Mesenchymal stem cell (in vitro differentiated cells and primary cell): Measurements from ENCODE around the gene GRIK4.

Experiments
- DNase-seq: peaks from one replicate; pipeline ENCODE4 v3.0.0-alpha.2; 2013
- H2AFZ ChIP-seq: one replicate; pipeline ENCODE4 v1.6.1; 2013; ENCODE audit warnings: low read depth, mild to moderate bottlenecking, control low read depth, inconsistent platforms, low read length, moderate library complexity
- H2AK5ac ChIP-seq: 2 replicates; pipeline ENCODE4 v1.6.1; 2013; ENCODE audit warnings: low read length, moderate library complexity, mild to moderate bottlenecking, inconsistent platforms; ENCODE audit not compliant: severe bottlenecking
- H2BK120ac ChIP-seq: one replicate; pipeline ENCODE4 v1.6.1; 2013; ENCODE audit warnings: low read depth, mild to moderate bottlenecking, inconsistent platforms, low read length, moderate library complexity
- H2BK12ac ChIP-seq, 2 experiments: one replicate each; pipeline ENCODE4 v1.6.1; 2013; ENCODE audit warnings: inconsistent platforms in 2 of 2, low read length in 2 of 2, mild to moderate bottlenecking in 2 of 2, moderate library complexity in 2 of 2, control low read depth in 1 of 2
- H2BK15ac ChIP-seq: one replicate; pipeline ENCODE4 v1.6.1; 2013; ENCODE audit warnings: mild to moderate bottlenecking, low read depth, inconsistent platforms; ENCODE audit not compliant: poor library complexity, severe bottlenecking
- H2BK5ac ChIP-seq: 2 replicates; pipeline ENCODE4 v1.6.1; 2013; ENCODE audit warnings: low read depth, mild to moderate bottlenecking, low read length, control low read depth, inconsistent platforms; ENCODE audit not compliant: poor library complexity, severe bottlenecking
- H3K14ac ChIP-seq, 2 experiments: one replicate each; pipeline ENCODE4 v1.6.1; 2013; ENCODE audit warnings: inconsistent platforms in 2 of 2, low read length in 2 of 2, control low read depth in 1 of 2, mild to moderate bottlenecking in 1 of 2, moderate library complexity in 1 of 2
- H3K18ac ChIP-seq, 2 experiments: one replicate each; pipeline ENCODE4 v1.6.1; 2013; ENCODE audit warnings: inconsistent platforms in 2 of 2, low read length in 2 of 2, control low read depth in 1 of 2, low read depth in 1 of 2, mild to moderate bottlenecking in 1 of 2
- H3K23ac ChIP-seq, 2 experiments: one replicate each; pipeline ENCODE4 v1.6.1; 2013; ENCODE audit warnings: inconsistent platforms in 2 of 2, low read length in 2 of 2, mild to moderate bottlenecking in 2 of 2, moderate library complexity in 2 of 2, control low read depth in 1 of 2
- H3K27ac ChIP-seq: 2 replicates; pipeline ENCODE4 v1.5.1; 2013; ENCODE audit warnings: mild to moderate bottlenecking, moderate library complexity, low read length, control low read depth, inconsistent platforms; ENCODE audit not compliant: poor library complexity, severe bottlenecking
- H3K27me3 ChIP-seq, 2 experiments: 2 replicates each; pipeline versions ENCODE4 v1.6.1 to v1.7.0; 2013; ENCODE audit warnings: low read length in 2 of 2, mild to moderate bottlenecking in 2 of 2, moderate library complexity in 2 of 2, control low read depth in 1 of 2, inconsistent platforms in 1 of 2; ENCODE audit not compliant: control insufficient read depth in 1 of 2, insufficient read depth in 1 of 2
- H3K36me3 ChIP-seq, 2 experiments: 2 replicates each; pipeline versions ENCODE4 v1.6.1 to v1.7.0; 2013; ENCODE audit warnings: low read length in 2 of 2, control low read depth in 1 of 2, inconsistent platforms in 1 of 2, low read depth in 1 of 2, mild to moderate bottlenecking in 1 of 2; ENCODE audit not compliant: insufficient read depth in 2 of 2, control insufficient read depth in 1 of 2
- H3K4ac ChIP-seq, 2 experiments: one replicate each; pipeline ENCODE4 v1.6.1; 2013; ENCODE audit warnings: inconsistent platforms in 2 of 2, low read length in 2 of 2, mild to moderate bottlenecking in 2 of 2, moderate library complexity in 2 of 2, control low read depth in 1 of 2, low read depth in 1 of 2
- H3K4me1 ChIP-seq: 2 replicates; pipeline ENCODE4 v1.6.1; 2013; ENCODE audit warnings: low read depth, low read length, control low read depth; ENCODE audit not compliant: control insufficient read depth, insufficient read depth
- H3K4me2 ChIP-seq: 2 replicates; pipeline ENCODE4 v1.6.1; 2013; ENCODE audit warnings: low read length, mild to moderate bottlenecking, inconsistent platforms; ENCODE audit not compliant: poor library complexity, severe bottlenecking
- H3K4me3 ChIP-seq, 2 experiments: 2 replicates each; pipeline versions ENCODE4 v1.5.1 to v1.7.0; 2013; ENCODE audit warnings: low read length in 2 of 2, mild to moderate bottlenecking in 2 of 2, control low read depth in 1 of 2, low read depth in 1 of 2; ENCODE audit not compliant: insufficient read depth in 1 of 2
- H3K79me1 ChIP-seq: replicated peaks from 2 replicates; pipeline ENCODE4 v1.6.1; 2013; ENCODE audit warnings: mild to moderate bottlenecking, control low read depth, low read length, inconsistent platforms; ENCODE audit not compliant: poor library complexity, severe bottlenecking
- H3K9ac ChIP-seq: 2 replicates; pipeline ENCODE4 v1.7.0; 2013; ENCODE audit warnings: mild to moderate bottlenecking, low read length, moderate library complexity
- H3K9me3 ChIP-seq: 2 replicates; pipeline ENCODE4 v1.7.0; 2013; ENCODE audit warnings: mild to moderate bottlenecking, low read length; ENCODE audit not compliant: control insufficient read depth
- H4K8ac ChIP-seq: one replicate; pipeline ENCODE4 v1.6.1; 2013; ENCODE audit warnings: inconsistent platforms, mild to moderate bottlenecking, low read length, moderate library complexity
- H4K91ac ChIP-seq: one replicate; pipeline ENCODE4 v1.6.1; 2013; ENCODE audit warnings: mild to moderate bottlenecking, low read length, inconsistent platforms
- WGBS: methylation state at CpG from one replicate; pipeline ENCODE4 v1.1.7; 2013; ENCODE audit warnings: mixed read lengths; 5-methylcytosine and 5-hydroxymethylcytosine counted together

Gene GRIK4

DNA sequence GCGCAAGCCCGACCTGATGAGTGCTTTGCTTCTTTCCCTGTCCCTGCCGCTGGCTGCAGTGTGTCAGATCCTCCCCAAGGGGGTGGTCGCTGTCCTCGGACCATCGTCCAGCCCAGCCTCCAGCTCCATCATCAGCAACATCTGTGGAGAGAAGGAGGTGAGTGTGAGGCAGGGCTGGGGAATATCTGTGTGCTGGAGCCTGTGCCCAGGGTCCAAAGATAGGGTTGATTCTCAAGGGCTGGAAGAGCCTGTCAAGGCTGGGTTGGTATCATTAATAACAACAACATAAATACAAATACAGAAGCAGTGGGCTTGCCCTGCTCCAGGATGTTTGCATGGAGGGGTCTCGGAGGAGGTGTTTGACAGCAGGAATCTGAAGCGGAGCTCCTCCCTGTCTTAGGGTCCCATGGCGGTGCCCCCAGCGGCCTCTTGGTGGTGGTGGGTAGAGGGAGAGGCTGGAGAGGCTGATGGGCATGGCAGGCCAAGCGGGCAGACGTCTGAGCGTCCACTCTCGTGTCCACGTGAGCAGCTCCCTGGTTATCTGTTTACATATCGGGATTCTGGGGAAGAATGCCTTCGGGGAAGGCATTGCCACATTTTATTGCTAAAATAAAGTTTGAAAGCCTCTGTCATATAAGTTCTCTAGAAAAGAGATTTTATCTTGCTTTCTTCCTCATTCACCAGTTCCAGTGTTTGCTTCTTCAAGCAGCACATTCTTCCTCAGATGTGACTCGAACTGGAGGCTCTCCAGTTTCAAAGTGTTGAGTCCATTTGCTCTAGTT lies 304.0 kb downstream of the GRIK4 start:
- Histone ChIP-seq H2BK15ac (no peak overlapping the region), H3K4me1 (no peaks in the 10 kb centered on the region)
- 74% methylated on average over 15 of the region's 18 CpGs for WGBS

DNA sequence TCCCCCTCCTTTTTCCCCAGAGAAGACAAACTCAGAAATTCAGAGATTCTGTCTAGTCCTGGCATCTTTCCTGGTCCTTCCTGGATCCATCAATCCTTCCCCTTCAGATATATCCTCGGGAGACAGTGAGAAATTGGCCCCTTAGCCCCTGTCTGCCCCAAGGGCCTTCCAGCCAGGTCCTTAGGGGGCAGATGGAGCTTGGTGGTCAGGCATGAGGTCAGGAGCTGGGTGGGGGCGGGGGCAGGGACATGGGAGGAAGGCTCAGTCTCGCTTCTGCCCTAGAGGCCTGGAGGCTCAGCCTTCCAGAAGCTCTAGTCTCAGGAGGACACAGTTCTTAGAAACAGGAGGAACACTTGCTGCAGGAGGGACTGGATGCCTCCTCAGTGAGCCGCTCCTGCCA lies 304.6 kb downstream of the GRIK4 start:
- Histone ChIP-seq H2BK12ac (no peak overlapping the region), H3K14ac (no peak overlapping the region), H3K9me3 (no peaks in the 10 kb centered on the region), H2AFZ (no peak overlapping the region), H2AK5ac (no peak overlapping the region), H3K9ac (no peak overlapping the region), H3K27ac (no peak overlapping the region), H3K4me2 (no peak overlapping the region), H4K8ac (no peak overlapping the region), H2BK120ac (no peak overlapping the region), H2BK5ac (no peak overlapping the region), H3K79me1 (no peaks in the 10 kb centered on the region), H4K91ac (no peak overlapping the region), H3K4me3 (no peak overlapping the region), H2BK15ac (no peak overlapping the region), H3K18ac (no peak overlapping the region), H3K27me3 (peaks cover 46 to 70% of the 10 kb centered on the region in 2 experiments), H3K4me1 (no peaks in the 10 kb centered on the region), H3K23ac (no peak overlapping the region), H3K4ac (no peak overlapping the region), H3K36me3 (no peaks in the 10 kb centered on the region)
- WGBS: 89% methylated on average over 4 of the region's 4 CpGs
- DNase-seq: no peak

More for the DNA sequence above, 304.0 kb downstream of the GRIK4 start:
- no peak overlapping the region for H2BK120ac ChIP-seq
- H3K36me3 ChIP-seq: no peaks in the 10 kb centered on the region
- H3K4me2 ChIP-seq: no peak overlapping the region
- no peak overlapping the region for H3K23ac ChIP-seq
- no peaks in the 10 kb centered on the region for H3K79me1 ChIP-seq
- peaks cover 39 to 63% of the 10 kb centered on the region in 2 experiments for H3K27me3 ChIP-seq
- H4K91ac ChIP-seq: no peak overlapping the region
- H3K14ac ChIP-seq: no peak overlapping the region
- DNase-seq: no peak
- H3K18ac ChIP-seq: no peak overlapping the region
- H2AK5ac ChIP-seq: no peak overlapping the region
- no peak overlapping the region for H2BK5ac ChIP-seq
- H3K4me3 ChIP-seq: no peak overlapping the region
- no peak overlapping the region for H3K4ac ChIP-seq
- no peak overlapping the region for H3K27ac ChIP-seq
- H3K9me3 ChIP-seq: no peaks in the 10 kb centered on the region
- no peak overlapping the region for H3K9ac ChIP-seq
- H2BK12ac ChIP-seq: no peak overlapping the region
- H4K8ac ChIP-seq: no peak overlapping the region
- no peak overlapping the region for H2AFZ ChIP-seq

DNA sequence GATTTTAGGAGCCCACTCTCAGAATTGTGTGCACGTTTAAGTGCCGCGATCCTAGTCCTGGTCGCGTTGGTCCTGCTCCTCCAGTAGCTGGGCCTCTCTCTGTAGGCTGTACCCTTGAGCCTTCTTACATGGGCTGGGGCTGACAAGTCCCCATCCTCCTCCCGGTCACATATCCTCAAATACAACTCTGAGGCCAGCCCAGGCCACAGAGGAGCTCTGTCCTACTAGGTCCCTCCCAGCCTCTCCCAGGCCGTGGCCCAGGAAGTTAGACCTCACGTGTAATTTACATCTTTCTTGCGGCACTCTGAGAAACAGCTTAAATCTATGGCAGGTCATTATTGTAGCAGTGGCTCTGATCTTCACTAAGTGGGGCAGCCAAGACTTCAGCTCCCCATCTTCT lies 305.2 kb downstream of the GRIK4 start:
- H3K4me2 ChIP-seq: no peak overlapping the region
- WGBS: 89% methylated on average over 9 of the region's 9 CpGs

DNA sequence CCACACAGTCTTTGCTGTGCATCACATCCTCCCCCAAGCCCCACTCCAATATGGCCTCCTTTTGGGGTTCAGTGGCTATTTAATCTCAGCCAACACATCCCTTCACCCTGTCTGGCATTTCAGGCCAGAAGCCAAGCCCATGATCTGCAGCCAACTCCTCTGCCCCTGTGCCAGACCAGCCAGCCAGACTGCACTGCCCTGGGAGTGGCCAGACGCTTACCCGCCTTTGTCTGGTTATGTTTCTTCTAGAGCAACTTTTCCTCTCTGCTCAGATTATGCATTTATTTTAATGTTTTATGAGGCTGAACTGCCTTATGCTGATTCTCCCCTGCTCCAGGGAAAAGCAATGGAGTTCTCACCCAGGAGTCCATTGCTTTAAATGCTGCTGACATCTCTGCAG lies 305.6 kb downstream of the GRIK4 start:
- Histone ChIP-seq H3K9me3 (no peaks in the 10 kb centered on the region), H2AK5ac (no peak overlapping the region), H3K18ac (no peak overlapping the region), H2BK5ac (no peak overlapping the region), H4K91ac (no peak overlapping the region), H3K79me1 (no peaks in the 10 kb centered on the region), H3K27me3 (peaks cover 50 to 80% of the 10 kb centered on the region in 2 experiments), H3K4me2 (no peak overlapping the region), H3K23ac (no peak overlapping the region), H2AFZ (no peak overlapping the region), H2BK120ac (no peak overlapping the region), H4K8ac (no peak overlapping the region), H3K14ac (no peak overlapping the region), H3K27ac (no peak overlapping the region), H2BK15ac (no peak overlapping the region), H3K9ac (no peak overlapping the region), H2BK12ac (no peak overlapping the region), H3K4me1 (no peaks in the 10 kb centered on the region), H3K4ac (no peak overlapping the region), H3K36me3 (no peaks in the 10 kb centered on the region), H3K4me3 (no peak overlapping the region)
- no CpG with 5 or more reads among the region's 2 CpGs for WGBS
- DNase-seq: no peak

More for the DNA sequence above, 305.2 kb downstream of the GRIK4 start:
- no peak overlapping the region for H3K14ac ChIP-seq
- H3K36me3 ChIP-seq: no peaks in the 10 kb centered on the region
- no peak overlapping the region for H3K18ac ChIP-seq
- no peak overlapping the region for H3K9ac ChIP-seq
- no peak overlapping the region for H2AK5ac ChIP-seq
- H2BK12ac ChIP-seq: no peak overlapping the region
- H3K4ac ChIP-seq: no peak overlapping the region
- no peaks in the 10 kb centered on the region for H3K4me1 ChIP-seq
- H3K9me3 ChIP-seq: no peaks in the 10 kb centered on the region
- H3K27me3 ChIP-seq: peaks cover 50 to 75% of the 10 kb centered on the region in 2 experiments
- no peak overlapping the region for H4K8ac ChIP-seq
- H2BK120ac ChIP-seq: no peak overlapping the region
- no peak overlapping the region for H3K4me3 ChIP-seq
- no peak overlapping the region for H2BK5ac ChIP-seq
- H3K23ac ChIP-seq: no peak overlapping the region
- no peak overlapping the region for H2BK15ac ChIP-seq
- DNase-seq: no peak
- H4K91ac ChIP-seq: no peak overlapping the region
- H3K27ac ChIP-seq: no peak overlapping the region
- no peak overlapping the region for H2AFZ ChIP-seq
- no peaks in the 10 kb centered on the region for H3K79me1 ChIP-seq
